ENCODE data around the gene NEUROD4. TPM values are rescaled to one million over a fixed set of nuclear protein-coding genes. Genes with fewer than 3 reads are reported as not detected.
"Not testable (repeated sequence)": the region's sequence is repeated elsewhere in the genome, so short reads cannot be mapped to it uniquely, and the experiment has no call there.

The NEUROD4 gene
- total RNA-seq, 6 donors from 2014 or later: not detected

GRCh38 chr12:54981796-54982195, 38.0 kb upstream of the NEUROD4 start:
- Histone ChIP-seq H3K4me3 (no peak overlapping the region), H3K27ac (no peak overlapping the region), H3K27me3 (no peaks in the 10 kb centered on the region), H3K9me3 (no peaks in the 10 kb centered on the region), H3K4me1 (peaks cover 0 to 7% (median 2%) of the 10 kb centered on the region in 4 donors), H3K36me3 (no peaks in the 10 kb centered on the region)
- TF ChIP-seq POLR2A (IDR thresholded peaks at IDR 0.05) (no peak), POLR2AphosphoS5 (IDR thresholded peaks at IDR 0.05) (no peak), EP300 (IDR thresholded peaks at IDR 0.05) (no peak)
- TF ChIP-seq, protein P1, sequence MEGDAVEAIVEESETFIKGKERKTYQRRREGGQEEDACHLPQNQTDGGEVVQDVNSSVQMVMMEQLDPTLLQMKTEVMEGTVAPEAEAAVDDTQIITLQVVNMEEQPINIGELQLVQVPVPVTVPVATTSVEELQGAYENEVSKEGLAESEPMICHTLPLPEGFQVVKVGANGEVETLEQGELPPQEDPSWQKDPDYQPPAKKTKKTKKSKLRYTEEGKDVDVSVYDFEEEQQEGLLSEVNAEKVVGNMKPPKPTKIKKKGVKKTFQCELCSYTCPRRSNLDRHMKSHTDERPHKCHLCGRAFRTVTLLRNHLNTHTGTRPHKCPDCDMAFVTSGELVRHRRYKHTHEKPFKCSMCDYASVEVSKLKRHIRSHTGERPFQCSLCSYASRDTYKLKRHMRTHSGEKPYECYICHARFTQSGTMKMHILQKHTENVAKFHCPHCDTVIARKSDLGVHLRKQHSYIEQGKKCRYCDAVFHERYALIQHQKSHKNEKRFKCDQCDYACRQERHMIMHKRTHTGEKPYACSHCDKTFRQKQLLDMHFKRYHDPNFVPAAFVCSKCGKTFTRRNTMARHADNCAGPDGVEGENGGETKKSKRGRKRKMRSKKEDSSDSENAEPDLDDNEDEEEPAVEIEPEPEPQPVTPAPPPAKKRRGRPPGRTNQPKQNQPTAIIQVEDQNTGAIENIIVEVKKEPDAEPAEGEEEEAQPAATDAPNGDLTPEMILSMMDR (IDR thresholded peaks at IDR 0.05): no peak
- DNase-seq: no peak
- no peak for ATAC-seq (ENCODE audit: low FRiP score in 2 of 2)
- 85 to 93% methylated on average over 2 of the region's 2 CpGs for WGBS, 2 donors

DNA sequence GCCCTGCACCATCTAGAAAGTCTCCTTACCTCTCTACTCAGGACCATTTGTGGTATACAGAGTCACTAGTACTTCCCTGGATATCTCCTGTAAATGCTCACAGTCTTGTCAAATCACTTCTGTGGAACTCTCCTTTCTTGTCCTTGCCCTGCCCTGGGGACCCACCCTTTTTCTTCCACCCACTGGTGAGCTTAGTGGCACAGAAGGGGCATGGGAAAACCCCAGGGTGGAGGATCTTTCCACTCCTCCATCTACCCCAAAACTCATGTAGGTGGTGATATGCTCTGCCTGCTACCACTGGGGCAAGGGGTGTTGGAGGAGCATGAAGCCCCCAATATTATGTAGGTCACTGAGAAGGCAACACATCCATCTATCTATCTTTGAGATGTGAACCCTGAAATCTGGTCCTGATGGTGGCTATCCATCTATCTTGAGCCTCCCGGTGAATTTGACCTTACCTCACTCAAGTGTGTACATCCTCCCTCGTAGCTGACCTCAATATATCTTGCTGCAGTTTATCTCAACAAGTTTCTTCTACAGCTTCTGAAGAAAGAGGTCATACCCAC, 36.2 kb upstream of the NEUROD4 start:
- Histone ChIP-seq H3K9me3 (no peaks in the 10 kb centered on the region), H3K36me3 (no peaks in the 10 kb centered on the region), H3K4me1 (peaks cover 0 to 7% (median 2%) of the 10 kb centered on the region in 4 donors), H3K27ac (no peak overlapping the region), H3K27me3 (no peaks in the 10 kb centered on the region), H3K4me3 (peak overlapping the region in 1 of 4 donors; percentile 21)
- DNase-seq: no peak
- ATAC-seq (ENCODE audit: low FRiP score in 2 of 2): no peak
- TF ChIP-seq EP300 (IDR thresholded peaks at IDR 0.05) (no peak), POLR2A (IDR thresholded peaks at IDR 0.05) (no peak), POLR2AphosphoS5 (IDR thresholded peaks at IDR 0.05) (no peak)
- TF ChIP-seq, protein P1 (IDR thresholded peaks at IDR 0.05): no peak
- WGBS, 2 donors: 55 to 60% methylated on average over 2 of the region's 2 CpGs

DNA sequence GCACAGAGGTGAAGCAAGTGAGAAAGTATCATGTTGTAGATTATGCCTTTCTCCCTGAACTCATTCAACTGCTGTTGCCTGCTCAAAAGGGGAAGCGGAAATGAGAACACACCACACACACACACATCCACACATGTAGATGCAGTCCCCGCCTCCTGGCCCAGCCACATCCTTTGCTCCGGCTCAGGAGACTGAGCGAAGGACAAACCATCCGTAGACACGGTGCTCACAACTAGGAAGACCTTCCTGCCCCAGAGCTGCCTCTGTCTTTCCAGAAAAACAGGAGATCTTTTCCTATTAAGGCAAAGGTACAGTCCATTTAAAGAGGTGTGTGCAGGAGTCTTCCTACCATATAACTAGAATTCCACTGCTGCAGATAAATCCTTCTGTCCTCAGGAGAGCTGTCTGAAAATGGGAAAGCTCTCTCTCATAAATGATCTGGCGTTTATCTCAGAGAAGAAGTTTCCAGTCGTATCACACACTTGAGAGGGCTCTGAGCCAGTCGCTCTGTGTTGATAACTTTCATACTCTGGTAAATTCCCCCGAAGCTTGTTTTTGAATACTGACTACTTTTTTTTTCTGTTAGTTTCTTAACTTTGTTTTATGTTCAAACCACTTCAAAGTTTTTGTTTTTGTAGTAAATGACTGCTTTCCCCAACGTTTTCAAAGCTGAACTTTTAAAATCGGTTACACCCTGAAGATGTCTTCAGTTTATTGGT, 35.0 kb upstream of the NEUROD4 start, which contains the start of gene TESPA1:
TSS of gene TESPA1 (minus strand) at position 105 of the 719 bp plus-strand sequence. CDS start 10,200 bp downstream, outside the sequence.
- 27 to 34% methylated on average over 12 of the region's 12 CpGs for WGBS, 2 donors
- Histone ChIP-seq H3K4me3 (peak within 1 kb of the TSS in 2 of 4 donors; percentile 2 to 21), H3K4me1 (peaks cover 0 to 7% (median 2%) of the 10 kb centered on the region in 4 donors), H3K27ac (peak within 1 kb of the TSS in 1 of 4 donors; percentile 16), H3K27me3 (no peaks in the 10 kb centered on the region), H3K9me3 (no peaks in the 10 kb centered on the region), H3K36me3 (no peaks in the 10 kb centered on the region)
- TF ChIP-seq POLR2A (IDR thresholded peaks at IDR 0.05) (peak in 1 of 4 donors; percentile 38), EP300 (IDR thresholded peaks at IDR 0.05) (no peak), POLR2AphosphoS5 (IDR thresholded peaks at IDR 0.05) (peak in 1 of 2 donors; percentile 21)
- TF ChIP-seq, protein P1 (IDR thresholded peaks at IDR 0.05): no peak
- DNase-seq (peak in 1 of 2 donors; percentile 77), ATAC-seq (ENCODE audit: low FRiP score in 2 of 2) (peak; percentile 82 to 83)

GRCh38 chr12:54986773-54987172, 33.0 kb upstream of the NEUROD4 start:
- H3K4me3 ChIP-seq; DNase-seq; H3K4me1 ChIP-seq; H3K27ac ChIP-seq; H3K36me3 ChIP-seq; H3K27me3 ChIP-seq; ATAC-seq (ENCODE audit: low FRiP score in 2 of 2); H3K9me3 ChIP-seq: not testable (repeated sequence)
- WGBS, 2 donors: 87 to 90% methylated on average over 3 of the region's 3 CpGs

GRCh38 chr12:54987611-54988231, 32.1 kb upstream of the NEUROD4 start:
- WGBS, 2 donors: 62 to 83% methylated on average over 4 of the region's 4 CpGs
- TF ChIP-seq EP300 (IDR thresholded peaks at IDR 0.05) (no peak), POLR2AphosphoS5 (IDR thresholded peaks at IDR 0.05) (no peak), POLR2A (IDR thresholded peaks at IDR 0.05) (no peak)
- TF ChIP-seq, protein P1 (IDR thresholded peaks at IDR 0.05): no peak
- no peaks in the 10 kb centered on the region for H3K27me3 ChIP-seq
- H3K4me1 ChIP-seq: peaks cover 0 to 7% (median 2%) of the 10 kb centered on the region in 4 donors
- ATAC-seq (ENCODE audit: low FRiP score in 2 of 2): no peak
- H3K36me3 ChIP-seq: no peaks in the 10 kb centered on the region
- no peaks in the 10 kb centered on the region for H3K9me3 ChIP-seq
- DNase-seq: no peak
- H3K4me3 ChIP-seq: no peak overlapping the region
- H3K27ac ChIP-seq: no peak overlapping the region

Measured in upper lobe of left lung (tissue), 6 donors.